ENCODE measurements around the gene CPPED1.

CPPED1 gene

GRCh38 chr16:12674071-12674470, 129.6 kb downstream of the CPPED1 start:
- Histone ChIP-seq H3K4me1 (no peaks in the 10 kb centered on the region), H2AFZ (no peak overlapping the region), H3K4me2 (ENCODE audit: low read length) (no peak overlapping the region), H3K27ac (no peak overlapping the region), H3K9me3 (ENCODE audit: control insufficient read depth, low read length) (no peaks in the 10 kb centered on the region), H3K27me3 (ENCODE audit: control insufficient read depth, insufficient read depth, low read length) (no peaks in the 10 kb centered on the region), H3K4me3 (ENCODE audit: low read depth, low read length) (no peak overlapping the region), H3K79me2 (no peaks in the 10 kb centered on the region), H3K9ac (no peak overlapping the region), H3K36me3 (ENCODE audit: control insufficient read depth, insufficient read depth, low read length) (no peaks in the 10 kb centered on the region)
- TF ChIP-seq CTCF (IDR thresholded peaks at IDR 0.05), result no peak

- Histone ChIP-seq H3K9ac (no peak overlapping the region), H3K27ac (no peak overlapping the region), H2AFZ (no peak overlapping the region), H3K27me3 (ENCODE audit: control insufficient read depth, insufficient read depth, low read length) (no peaks in the 10 kb centered on the region), H3K4me2 (ENCODE audit: low read length) (no peak overlapping the region), H3K4me1 (no peaks in the 10 kb centered on the region), H3K36me3 (ENCODE audit: control insufficient read depth, insufficient read depth, low read length) (no peaks in the 10 kb centered on the region), H3K9me3 (ENCODE audit: control insufficient read depth, low read length) (no peaks in the 10 kb centered on the region), H3K4me3 (ENCODE audit: low read depth, low read length) (no peak overlapping the region), H3K79me2 (no peaks in the 10 kb centered on the region)
- no peak for TF ChIP-seq CTCF (IDR thresholded peaks at IDR 0.05)
These were observed 130.2 kb downstream of the CPPED1 start for GRCh38 chr16:12673466-12673865.

GRCh38 chr16:12672986-12673385, 130.7 kb downstream of the CPPED1 start:
- H3K4me3 ChIP-seq (ENCODE audit: low read depth, low read length), result no peak overlapping the region
- no peak overlapping the region for H2AFZ ChIP-seq
- no peaks in the 10 kb centered on the region for H3K79me2 ChIP-seq
- no peaks in the 10 kb centered on the region for H3K9me3 ChIP-seq (ENCODE audit: control insufficient read depth, low read length)
- H3K4me1 ChIP-seq, result no peaks in the 10 kb centered on the region
- H3K9ac ChIP-seq, result no peak overlapping the region
- no peak for TF ChIP-seq CTCF (IDR thresholded peaks at IDR 0.05)
- no peaks in the 10 kb centered on the region for H3K27me3 ChIP-seq (ENCODE audit: control insufficient read depth, insufficient read depth, low read length)
- no peaks in the 10 kb centered on the region for H3K36me3 ChIP-seq (ENCODE audit: control insufficient read depth, insufficient read depth, low read length)
- no peak overlapping the region for H3K4me2 ChIP-seq (ENCODE audit: low read length)
- H3K27ac ChIP-seq, result no peak overlapping the region

GRCh38 chr16:12669908-12670307, 133.8 kb downstream of the CPPED1 start:
- Histone ChIP-seq H2AFZ (no peak overlapping the region), H3K9ac (no peak overlapping the region), H3K4me1 (no peaks in the 10 kb centered on the region), H3K79me2 (no peaks in the 10 kb centered on the region), H3K27ac (no peak overlapping the region), H3K27me3 (ENCODE audit: control insufficient read depth, insufficient read depth, low read length) (no peaks in the 10 kb centered on the region), H3K9me3 (ENCODE audit: control insufficient read depth, low read length) (no peaks in the 10 kb centered on the region), H3K36me3 (ENCODE audit: control insufficient read depth, insufficient read depth, low read length) (no peaks in the 10 kb centered on the region), H3K4me2 (ENCODE audit: low read length) (no peak overlapping the region), H3K4me3 (ENCODE audit: low read depth, low read length) (no peak overlapping the region)
- TF ChIP-seq CTCF (IDR thresholded peaks at IDR 0.05), result no peak

- Histone ChIP-seq H3K27ac (no peak overlapping the region), H3K9ac (no peak overlapping the region), H2AFZ (no peak overlapping the region), H3K4me1 (no peaks in the 10 kb centered on the region), H3K4me3 (ENCODE audit: low read depth, low read length) (no peak overlapping the region), H3K79me2 (no peaks in the 10 kb centered on the region), H3K9me3 (ENCODE audit: control insufficient read depth, low read length) (no peaks in the 10 kb centered on the region), H3K27me3 (ENCODE audit: control insufficient read depth, insufficient read depth, low read length) (no peaks in the 10 kb centered on the region), H3K36me3 (ENCODE audit: control insufficient read depth, insufficient read depth, low read length) (no peaks in the 10 kb centered on the region), H3K4me2 (ENCODE audit: low read length) (no peak overlapping the region)
- TF ChIP-seq CTCF (IDR thresholded peaks at IDR 0.05), result no peak
These were observed 135.8 kb downstream of the CPPED1 start for GRCh38 chr16:12667909-12668308.
